Stimulated activated CD4-positive, alpha-beta T cell treated with anti-CD3 and anti-CD28 coated beads, Interleukin-4, amount 100 ng/mL, for 48 hours (primary cell): Measurements from ENCODE around the gene NDUFB4.
A peak's percentile ranks its signal among the peaks of the same experiment; 100 is the strongest.

Experiments
- DNase-seq, 2 donors: peaks; one replicate each; pipeline ENCODE4 v3.0.0-alpha.2; 2020; ENCODE audit warnings: low read depth in 2 of 2

The NDUFB4 gene

DNA sequence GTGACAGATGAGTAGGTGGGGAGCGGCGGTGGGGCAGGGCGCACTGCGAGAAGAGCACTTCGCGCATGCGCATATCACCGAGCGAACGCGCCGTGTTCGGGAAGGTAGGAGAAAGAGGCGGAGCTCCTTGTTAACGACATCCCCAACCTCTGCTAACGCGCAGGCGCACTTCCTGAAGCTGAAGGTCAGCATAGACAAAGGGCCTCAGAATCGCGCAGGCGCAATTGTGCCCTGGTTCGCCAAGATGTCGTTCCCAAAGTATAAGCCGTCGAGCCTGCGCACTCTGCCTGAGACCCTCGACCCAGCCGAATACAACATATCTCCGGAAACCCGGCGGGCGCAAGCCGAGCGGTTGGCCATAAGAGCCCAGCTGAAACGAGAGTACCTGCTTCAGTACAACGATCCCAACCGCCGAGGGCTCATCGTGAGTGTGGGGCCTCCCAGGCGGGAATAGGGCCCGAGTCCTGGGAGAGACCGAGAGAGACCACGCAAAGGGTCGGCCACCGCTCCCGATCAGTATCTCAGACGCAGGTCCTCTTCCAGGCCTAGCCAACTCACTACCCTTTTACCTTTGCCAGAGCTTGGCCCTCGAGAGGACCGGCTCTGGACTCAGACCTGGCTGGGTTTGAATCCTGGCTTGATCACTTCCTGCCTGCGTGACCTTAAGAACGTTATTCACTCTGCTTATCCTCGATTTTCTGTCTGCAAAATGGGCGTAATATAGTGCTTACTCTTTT lies at the start of gene NDUFB4:
Gene NDUFB4, plus strand, starts transcription at position 221 of the 737 bp plus-strand sequence. Its CDS starts 24 bp downstream, at position 245.
- DNase-seq: peak; percentile 88 to 91

DNA sequence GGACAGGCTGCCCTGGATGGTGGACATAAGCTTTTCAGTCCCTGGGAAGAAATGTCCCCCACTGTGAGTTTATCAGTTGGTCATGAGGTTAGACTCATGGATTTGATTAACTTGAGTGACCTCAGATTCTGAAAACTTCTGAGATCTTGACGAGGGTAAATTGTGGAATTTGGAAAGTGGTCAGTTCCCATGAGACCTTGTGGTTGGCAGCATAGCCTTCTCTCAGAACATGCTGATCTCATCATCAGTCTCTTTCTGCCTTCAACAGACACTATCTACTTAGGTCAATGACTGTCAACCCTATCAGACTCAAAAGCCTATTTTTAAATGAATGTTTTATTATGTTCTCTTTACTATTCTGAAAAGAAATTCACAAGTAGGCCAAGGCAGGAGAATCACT lies 45.6 kb upstream of the NDUFB4 start:
- no peak for DNase-seq

DNA sequence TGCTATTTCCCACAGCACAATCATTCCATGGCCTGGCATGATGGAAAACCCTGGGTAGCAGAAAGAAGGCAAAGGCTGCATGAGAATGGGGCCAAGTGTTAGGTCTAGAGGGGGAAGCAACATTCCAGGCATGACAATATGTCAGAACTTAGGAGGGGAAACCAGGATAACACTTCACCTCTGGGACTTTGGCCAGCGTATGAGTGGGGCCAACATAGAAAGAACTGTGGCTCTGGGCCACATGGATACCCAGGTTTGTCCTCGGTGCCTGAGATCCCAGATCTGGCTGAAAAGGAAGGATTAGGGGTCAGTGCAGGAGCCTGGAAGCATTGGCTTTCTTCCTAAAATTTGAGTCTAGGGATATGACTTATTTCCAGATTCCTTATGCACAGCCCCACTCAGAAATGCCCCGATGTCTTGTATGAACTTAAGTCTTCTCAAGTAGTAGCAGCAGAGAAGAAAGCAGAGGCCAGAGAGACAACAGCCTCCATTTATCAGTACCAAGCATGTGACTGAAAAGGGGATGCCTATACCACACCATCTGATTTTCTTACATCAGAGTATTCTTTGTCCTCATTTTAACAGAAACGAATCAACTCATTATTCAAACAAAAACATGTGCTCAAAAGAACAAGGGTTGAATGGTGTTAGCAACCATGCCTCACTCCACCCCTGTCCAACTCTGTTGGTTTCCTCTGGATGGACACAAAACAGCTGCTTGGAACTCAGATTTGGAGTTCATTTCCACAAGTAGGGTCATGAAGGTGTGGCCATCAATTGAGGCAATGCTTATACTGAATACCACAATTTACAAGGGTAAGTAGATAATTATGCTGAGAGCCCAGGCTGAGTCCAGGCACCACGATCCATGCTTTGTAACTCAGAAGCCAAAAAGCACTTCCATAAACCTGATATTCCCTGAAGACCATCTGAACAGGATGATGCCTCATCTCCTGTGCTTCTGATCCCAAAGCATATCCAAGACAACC lies 43.7 kb upstream of the NDUFB4 start:
- no peak for DNase-seq

GRCh38 chr3:120554812-120555606 lies 41.1 kb upstream of the NDUFB4 start:
- DNase-seq: no peak

GRCh38 chr3:120555657-120556509 lies 40.3 kb upstream of the NDUFB4 start:
- no peak for DNase-seq

GRCh38 chr3:120557115-120557514 lies 39.0 kb upstream of the NDUFB4 start:
- DNase-seq: no peak

DNA sequence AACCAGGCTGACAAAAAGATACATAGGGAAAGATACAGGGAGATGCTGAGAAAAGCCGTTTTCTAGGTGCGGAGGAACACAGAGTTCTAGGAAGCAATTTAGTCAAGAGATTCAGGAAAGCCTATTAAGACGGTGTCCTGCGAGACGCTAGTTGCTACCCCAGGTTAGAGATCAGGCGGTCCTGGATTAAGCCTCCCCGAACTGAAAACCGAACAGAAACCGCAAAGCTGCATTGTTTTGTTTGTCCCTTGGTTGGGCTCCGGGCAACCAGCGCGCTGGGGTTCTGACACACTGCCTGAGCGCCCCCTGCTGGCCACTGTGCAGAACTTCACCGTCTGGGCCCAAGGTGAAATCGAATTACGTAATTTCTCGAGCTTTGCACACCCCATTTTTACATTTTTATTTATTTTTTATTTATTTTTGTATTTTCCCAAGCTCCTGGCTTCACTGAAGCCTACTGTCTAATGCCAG lies 37.3 kb upstream of the NDUFB4 start:
- peak; percentile 76 to 79 for DNase-seq

DNA sequence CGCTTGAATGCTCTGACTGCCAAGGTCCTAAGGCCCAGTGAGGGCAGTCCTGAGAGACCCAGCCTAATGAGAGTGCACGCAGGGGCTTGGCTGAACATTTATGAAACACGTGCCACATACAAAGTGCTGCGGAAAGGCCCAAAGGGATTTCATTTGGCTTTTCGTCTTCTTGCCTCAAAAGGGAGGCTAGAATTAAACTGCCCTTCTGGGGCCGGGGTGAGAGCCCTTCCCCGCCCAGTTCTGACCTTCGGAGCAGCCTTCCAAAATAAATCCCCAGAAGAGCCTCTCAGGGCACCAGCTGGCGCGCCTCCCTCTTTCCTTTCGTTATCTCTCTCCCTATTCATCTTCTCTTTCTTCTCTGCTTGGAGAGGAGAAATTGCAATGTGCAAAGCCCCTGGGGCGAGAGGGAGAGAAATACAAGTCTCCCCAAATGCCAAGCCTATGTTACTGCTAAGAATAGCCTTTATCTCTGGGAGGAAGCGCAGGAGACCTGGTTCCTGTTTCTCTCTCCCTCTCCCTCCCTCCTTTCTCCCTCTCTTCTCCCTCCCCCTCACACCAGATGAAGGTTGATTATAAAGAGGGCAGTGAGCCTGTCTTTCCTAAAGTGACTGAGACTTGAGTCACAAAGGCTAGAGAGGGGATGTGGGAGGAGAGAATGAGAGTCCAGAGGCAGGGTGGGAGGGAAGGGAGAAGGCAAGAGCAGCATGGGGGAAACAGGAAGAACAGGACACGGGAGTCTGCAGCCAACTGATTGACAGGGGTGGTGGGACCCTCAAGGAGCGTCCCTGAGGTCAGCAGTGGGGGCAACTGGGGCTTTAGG lies 36.7 kb upstream of the NDUFB4 start:
- no peak for DNase-seq

DNA sequence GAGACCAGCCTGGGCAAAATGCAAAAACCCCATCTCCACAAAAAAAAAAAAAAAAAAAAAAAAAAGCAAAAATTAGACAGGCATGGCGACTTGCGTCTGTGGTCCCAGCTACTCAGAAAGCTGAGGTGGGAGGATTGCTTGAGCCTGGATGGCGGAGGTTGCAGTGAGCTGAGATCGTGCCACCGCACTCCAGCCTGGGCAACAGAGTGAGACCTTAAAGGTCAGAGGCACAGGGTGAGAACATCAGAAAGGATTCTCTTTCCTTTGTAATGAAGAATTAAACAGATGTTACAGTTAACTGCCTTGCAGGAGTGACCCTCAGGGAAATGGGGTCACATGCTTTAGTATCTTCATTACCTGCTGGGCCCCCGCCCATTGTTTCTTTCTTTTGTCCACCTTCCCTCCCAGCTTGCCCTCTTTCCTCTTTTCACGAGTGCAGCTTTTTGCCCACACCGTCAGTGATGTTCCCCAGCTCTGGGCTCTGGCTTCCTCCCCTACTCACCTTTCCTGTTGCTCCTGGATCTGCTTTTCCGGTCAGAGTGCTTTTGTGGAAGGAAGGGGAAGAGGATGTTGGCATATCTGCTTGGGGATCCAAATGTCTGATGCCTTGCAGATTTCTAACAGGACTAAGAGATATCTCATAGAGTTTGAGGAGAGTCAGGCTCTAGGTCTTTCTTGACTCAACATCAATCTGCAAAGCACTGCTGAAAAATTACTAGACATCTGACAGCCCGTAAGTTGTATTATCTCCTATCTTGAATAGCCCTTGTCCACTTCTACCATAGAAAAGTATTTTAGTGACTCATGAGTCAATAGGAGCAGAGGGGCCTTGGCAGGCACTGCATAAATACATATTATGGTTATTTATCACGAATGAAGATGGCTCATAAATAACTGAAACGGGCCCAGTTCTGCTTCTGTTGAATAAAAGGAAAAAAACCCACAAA lies 35.6 kb upstream of the NDUFB4 start:
- DNase-seq: no peak

DNA sequence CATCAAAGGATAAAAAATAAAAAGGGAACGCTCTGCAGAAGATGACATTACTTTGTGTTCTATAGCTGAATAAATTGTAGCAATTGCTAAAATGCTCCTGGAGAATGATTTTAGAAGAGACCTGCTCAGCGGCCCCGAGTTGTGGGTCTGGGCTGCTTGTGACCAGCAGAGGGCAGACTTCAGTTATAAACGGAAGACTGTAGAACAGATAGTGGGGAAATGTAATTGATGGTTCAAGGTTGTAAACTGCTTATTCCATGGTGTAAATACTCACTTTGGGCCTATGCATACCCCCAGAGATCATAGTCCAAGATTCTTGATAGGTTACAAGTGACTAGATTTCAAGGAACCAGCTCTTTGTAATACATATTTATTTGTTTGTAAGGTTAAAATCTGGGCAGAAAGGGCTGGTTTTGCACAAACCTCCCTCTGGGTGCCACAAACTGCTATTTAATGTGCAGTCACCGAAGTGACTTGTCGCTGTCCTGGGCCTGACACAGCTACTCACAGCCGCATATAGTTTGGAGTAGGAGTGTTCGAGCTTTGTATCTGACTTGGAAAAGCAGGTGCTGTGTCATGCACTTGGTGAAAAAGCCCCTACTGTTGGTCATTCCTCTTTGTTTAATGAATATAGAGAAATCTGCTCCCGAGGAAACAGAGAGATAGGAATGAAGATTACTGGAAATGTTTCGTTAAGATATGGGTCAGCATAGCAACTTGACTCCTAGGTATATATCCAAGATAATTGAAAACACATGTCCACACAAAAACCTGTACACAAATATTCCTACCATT lies 34.7 kb upstream of the NDUFB4 start:
- DNase-seq: peak; percentile 50 to 59

GRCh38 chr3:120563356-120564022 lies 32.6 kb upstream of the NDUFB4 start:
- DNase-seq: no peak

GRCh38 chr3:120566243-120566975 lies 29.7 kb upstream of the NDUFB4 start:
- DNase-seq: no peak

DNA sequence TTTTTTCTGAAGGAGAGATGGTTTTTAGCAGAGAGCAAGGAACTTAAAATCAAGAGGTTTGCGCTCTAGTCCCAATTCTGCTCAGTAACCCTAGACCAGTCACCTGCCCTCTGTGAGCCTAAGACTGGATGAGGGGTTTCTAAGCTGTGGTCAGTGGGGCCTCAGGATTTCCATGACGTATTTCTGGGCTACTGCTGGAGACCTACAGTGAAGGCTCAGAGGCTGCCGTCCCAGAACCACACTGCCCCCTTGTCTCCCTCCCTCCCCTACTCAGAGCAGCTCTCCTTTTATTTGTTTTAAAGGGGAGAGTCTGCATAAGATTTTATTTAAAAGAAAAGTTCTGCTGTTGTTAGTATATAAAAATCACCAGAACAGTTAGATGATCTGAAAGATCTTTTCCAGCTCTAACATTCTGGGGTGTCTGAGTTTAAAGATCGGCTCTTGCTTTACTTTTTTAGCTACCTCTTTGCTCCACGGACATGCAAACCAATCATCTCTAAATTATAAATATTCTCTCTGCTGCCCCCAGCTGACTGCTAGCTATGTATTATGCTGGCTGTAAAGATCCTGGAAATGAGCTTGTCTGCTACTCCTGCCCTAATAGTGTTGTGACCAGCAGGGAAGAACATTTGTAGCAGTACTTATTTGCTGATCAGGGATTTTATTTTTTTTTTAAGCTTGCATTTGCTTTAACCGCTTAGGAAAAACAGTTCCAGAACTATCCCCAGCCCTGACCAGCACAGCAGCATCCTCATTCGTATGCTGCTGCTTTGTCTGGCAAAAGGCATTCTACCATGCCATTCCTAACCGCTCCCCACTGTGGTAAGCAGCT lies 28.6 kb upstream of the NDUFB4 start:
- no peak for DNase-seq

DNA sequence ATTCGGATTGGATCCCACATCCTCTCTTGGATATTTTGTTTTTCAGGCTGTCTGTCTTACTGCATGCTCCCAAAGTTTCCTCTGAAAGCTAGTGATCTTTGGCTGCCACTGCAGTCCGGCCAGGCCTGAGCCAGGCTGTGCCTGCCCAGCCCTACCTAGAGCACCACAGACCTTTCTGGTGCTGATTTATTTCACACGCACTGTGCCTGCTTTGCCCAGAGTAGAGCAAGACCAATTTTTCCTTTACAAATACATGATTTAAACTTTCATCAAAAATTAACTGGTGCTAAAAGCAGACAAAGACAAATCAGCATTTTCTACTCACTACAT lies 28.0 kb upstream of the NDUFB4 start:
- no peak for DNase-seq

DNA sequence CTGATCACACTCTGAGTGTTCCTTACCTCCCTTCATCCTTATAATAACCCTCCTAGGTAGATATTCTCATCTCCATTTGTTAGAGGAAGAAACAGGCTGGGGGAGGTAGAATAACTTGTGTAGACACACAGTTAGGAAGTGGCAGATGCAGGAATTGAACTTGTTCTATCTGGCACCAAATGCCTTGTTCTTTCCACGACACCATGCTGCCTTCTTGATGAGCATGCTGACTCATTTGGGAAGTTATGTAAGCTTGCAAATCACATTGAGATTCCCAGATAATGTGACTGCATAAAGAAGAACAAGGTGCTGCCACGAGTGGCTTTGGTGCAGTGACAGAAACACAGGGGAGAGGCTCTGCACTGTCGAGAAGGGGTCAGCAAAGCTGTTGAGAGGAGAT lies 27.5 kb upstream of the NDUFB4 start:
- DNase-seq: no peak
